Transverse colon (tissue), 4 donors: ENCODE data around the gene GLCE. TPM values are rescaled to one million over a fixed set of nuclear protein-coding genes. Genes with fewer than 3 reads are reported as not detected.
A peak's percentile ranks its signal among the peaks of the same experiment; 100 is the strongest.

Source experiments
- DNase-seq: peaks from one replicate; pipeline ENCODE4 v3.0.0-alpha.2; 2019
- H3K27ac ChIP-seq, 4 donors: fragments of 200-600 bp; sonication (generic); 2 replicates each; pipeline ENCODE4 v1.5.1; 2016 to 2018; ENCODE audit warnings: inconsistent platforms in 4 of 4
- H3K27me3 ChIP-seq: fragments of 200-600 bp; sonication (generic); 2 replicates; pipeline ENCODE4 v1.5.1; 2017; ENCODE audit warnings: inconsistent platforms
- H3K36me3 ChIP-seq, 4 donors: fragments of 200-600 bp; sonication (generic); 2 replicates each; pipeline ENCODE4 v1.5.1; 2017 to 2019; ENCODE audit warnings: inconsistent platforms in 4 of 4
- H3K4me1 ChIP-seq, 4 donors: fragments of 200-600 bp; sonication (generic); 2 replicates each; pipeline ENCODE4 v1.5.1; 2017 to 2020; ENCODE audit warnings: inconsistent platforms in 4 of 4
- H3K4me3 ChIP-seq, 4 donors: fragments of 200-600 bp; sonication (generic); 1 replicate in 1 of 4; 2 replicates in 3 of 4; pipeline versions ENCODE4 v1.5.1 to v1.6.1; 2017 to 2019; ENCODE audit warnings: inconsistent platforms in 4 of 4
- H3K9me3 ChIP-seq, 2 donors: fragments of 200-600 bp; sonication (generic); 2 replicates each; pipeline ENCODE4 v1.5.1; 2017 to 2019; ENCODE audit warnings: inconsistent platforms in 2 of 2
- EP300 ChIP-seq: sonication (generic); formaldehyde crosslinking; IDR thresholded peaks from one replicate; pipeline ENCODE4 v1.6.1; 2017; ENCODE audit warnings: antibody characterized with exemption, low read depth
- POLR2A ChIP-seq: fragments of 450-650 bp; IDR thresholded peaks from one replicate; pipeline ENCODE4 v1.6.1; 2016; ENCODE audit warnings: antibody characterized with exemption, mild to moderate bottlenecking, moderate library complexity
- POLR2AphosphoS5 ChIP-seq, 3 donors: sonication (generic); formaldehyde crosslinking; IDR thresholded peaks; one replicate each; pipeline ENCODE4 v1.6.1; 2016; ENCODE audit warnings: antibody characterized with exemption in 3 of 3
- WGBS, 2 donors: methylation state at CpG; one replicate each; pipeline ENCODE4 v1.1.5; 2018; ENCODE audit warnings: low coverage in 1 of 2; 5-methylcytosine and 5-hydroxymethylcytosine counted together
- in situ Hi-C, 4 donors: fragments of 200-750 bp; cut with MboI; loops; one replicate each; pipeline versions ENCODE4 v1.15.0 to v1.15.1; 2017; ENCODE audit warnings: low sequenced_read_pairs in 3 of 4, low pct_ligation_motif_present in 1 of 4, low pct_unique_long_range_greater_than_20kb in 1 of 4
- intact Hi-C: fragments of 100-400 bp; cut with DNase I; formaldehyde crosslinking; loops from one replicate; pipeline ENCODE4 v1.15.1; 2023; ENCODE audit warnings: low total_unique reads
- total RNA-seq, 4 donors: library from RNA; depleted of rRNA; stranded (reverse); fragments of >200 nt; gene quantifications; one replicate each; pipeline ENCODE4 v1.1.0, GENCODE V29; 2016
- TF ChIP-seq, protein P1 (sequence below), 5 experiments: fragments of 200-600 bp in 3 of 5; fragments of 450-650 bp in 2 of 5; sonication (generic) in 3 of 5; IDR thresholded peaks; 1 replicate in 2 of 5; 2 replicates in 3 of 5; pipeline ENCODE4 v1.5.1; 2016 to 2017; ENCODE audit warnings: antibody characterized with exemption in 5 of 5, inconsistent platforms in 3 of 5, mild to moderate bottlenecking in 2 of 5, moderate library complexity in 1 of 5

Gene GLCE
- total RNA-seq, 4 donors from 2014 or later = 7.9 to 38.1 (median 25.4) TPM

- TF ChIP-seq POLR2AphosphoS5 (IDR thresholded peaks at IDR 0.05) (no peak), POLR2A (no peak), EP300 (no peak)
- TF ChIP-seq, protein P1, sequence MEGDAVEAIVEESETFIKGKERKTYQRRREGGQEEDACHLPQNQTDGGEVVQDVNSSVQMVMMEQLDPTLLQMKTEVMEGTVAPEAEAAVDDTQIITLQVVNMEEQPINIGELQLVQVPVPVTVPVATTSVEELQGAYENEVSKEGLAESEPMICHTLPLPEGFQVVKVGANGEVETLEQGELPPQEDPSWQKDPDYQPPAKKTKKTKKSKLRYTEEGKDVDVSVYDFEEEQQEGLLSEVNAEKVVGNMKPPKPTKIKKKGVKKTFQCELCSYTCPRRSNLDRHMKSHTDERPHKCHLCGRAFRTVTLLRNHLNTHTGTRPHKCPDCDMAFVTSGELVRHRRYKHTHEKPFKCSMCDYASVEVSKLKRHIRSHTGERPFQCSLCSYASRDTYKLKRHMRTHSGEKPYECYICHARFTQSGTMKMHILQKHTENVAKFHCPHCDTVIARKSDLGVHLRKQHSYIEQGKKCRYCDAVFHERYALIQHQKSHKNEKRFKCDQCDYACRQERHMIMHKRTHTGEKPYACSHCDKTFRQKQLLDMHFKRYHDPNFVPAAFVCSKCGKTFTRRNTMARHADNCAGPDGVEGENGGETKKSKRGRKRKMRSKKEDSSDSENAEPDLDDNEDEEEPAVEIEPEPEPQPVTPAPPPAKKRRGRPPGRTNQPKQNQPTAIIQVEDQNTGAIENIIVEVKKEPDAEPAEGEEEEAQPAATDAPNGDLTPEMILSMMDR (IDR thresholded peaks at IDR 0.05) = no peak
- Histone ChIP-seq H3K9me3 (no peaks in the 10 kb centered on the region), H3K27ac (peak overlapping the region in 1 of 4 donors; percentile 47), H3K27me3 (no peaks in the 10 kb centered on the region), H3K4me3 (no peak overlapping the region), H3K4me1 (peaks cover 0 to 30% (median 9%) of the 10 kb centered on the region in 4 donors), H3K36me3 (no peaks in the 10 kb centered on the region)
- in situ Hi-C loops = loop anchor here in 1 of 4 donors (10.0 kb wide), 1 partner anchor 158 kb away; no protein-coding TSS in a partner anchor
- 92 to 95% methylated on average over 4 of the region's 4 CpGs for WGBS, 2 donors
- no peak for DNase-seq
- intact Hi-C loops = no loop called here
Measured at GRCh38 chr15:69223083-69223813, 62.8 kb downstream of the GLCE start.

DNA sequence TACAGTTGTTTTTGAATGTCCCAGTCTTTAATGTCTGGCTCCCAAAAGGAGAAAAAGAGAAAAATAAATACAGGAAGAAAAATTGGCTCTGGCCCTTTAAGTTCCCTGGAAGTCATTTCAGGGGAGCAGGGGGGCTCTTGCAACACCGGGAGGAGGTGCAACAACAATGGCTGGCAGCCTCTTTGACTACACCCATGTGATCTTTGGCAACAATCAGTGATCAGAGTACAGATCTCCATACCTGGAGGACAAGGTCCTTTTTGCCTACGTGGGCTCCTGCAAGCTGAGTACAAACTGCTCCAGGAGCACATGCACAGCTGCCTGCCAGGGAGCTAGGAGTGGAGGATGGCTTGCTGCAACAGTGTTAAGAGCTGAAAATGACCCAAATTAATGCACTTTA is 63.9 kb downstream of the GLCE start:
- H3K4me3 ChIP-seq = no peak overlapping the region
- in situ Hi-C loops = loop anchor here in 1 of 4 donors (10.0 kb wide), 1 partner anchor 160 kb away; no protein-coding TSS in a partner anchor
- peak; percentile 37 to 71 (median 71) for TF ChIP-seq POLR2AphosphoS5 (IDR thresholded peaks at IDR 0.05)
- TF ChIP-seq, protein P1 (IDR thresholded peaks at IDR 0.05) = no peak
- peaks cover 0 to 7% (median 2%) of the 10 kb centered on the region in 4 donors for H3K36me3 ChIP-seq
- intact Hi-C loops = no loop called here
- no peaks in the 10 kb centered on the region for H3K27me3 ChIP-seq
- H3K9me3 ChIP-seq = no peaks in the 10 kb centered on the region
- H3K27ac ChIP-seq = peak overlapping the region in 3 of 4 donors; percentile 50 to 60 (median 57)
- H3K4me1 ChIP-seq = peaks cover 0 to 30% (median 9%) of the 10 kb centered on the region in 4 donors
- DNase-seq = peak; percentile 73
- 37% methylated on average over 2 of the region's 2 CpGs; no CpG with 5 or more reads in 1 of the 2 donors for WGBS, 2 donors

- intact Hi-C loops = no loop called here
- H3K4me3 ChIP-seq = no peak overlapping the region
- peak overlapping the region in 3 of 4 donors; percentile 50 to 60 (median 57) for H3K27ac ChIP-seq
- no peaks in the 10 kb centered on the region for H3K27me3 ChIP-seq
- in situ Hi-C loops = loop anchor here in 1 of 4 donors (10.0 kb wide), 1 partner anchor 161 kb away; no protein-coding TSS in a partner anchor
- H3K4me1 ChIP-seq = peaks cover 0 to 30% (median 9%) of the 10 kb centered on the region in 4 donors
- peaks cover 0 to 7% (median 2%) of the 10 kb centered on the region in 4 donors for H3K36me3 ChIP-seq
- WGBS, 2 donors = 33 to 54% methylated on average over 2 of the region's 2 CpGs
- DNase-seq = no peak
- TF ChIP-seq, protein P1 (IDR thresholded peaks at IDR 0.05) = peak in 4 of 5 experiments; percentile 19 to 44 (median 27)
- no peak for TF ChIP-seq POLR2A
- H3K9me3 ChIP-seq = no peaks in the 10 kb centered on the region
Measured at GRCh38 chr15:69225355-69226022, 65.1 kb downstream of the GLCE start.

DNA sequence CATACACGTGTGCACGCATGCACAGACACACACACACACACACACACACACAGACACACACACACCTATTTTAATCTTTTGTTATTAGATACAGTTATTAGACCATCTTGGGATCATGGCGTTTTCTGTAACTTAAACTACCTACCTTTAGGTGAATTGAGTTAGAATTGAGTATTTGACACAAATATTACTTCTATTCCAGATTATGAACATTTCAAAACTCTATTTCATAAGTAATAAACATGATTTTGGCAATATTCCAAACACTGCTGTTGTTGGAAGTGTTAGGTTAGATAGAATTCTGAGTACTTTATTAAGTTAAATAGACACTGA is 65.6 kb downstream of the GLCE start:
- H3K4me3 ChIP-seq = no peak overlapping the region
- intact Hi-C loops = no loop called here
- WGBS, 2 donors = 42 to 44% methylated on average over 3 of the region's 3 CpGs

More for the DNA sequence above, 65.6 kb downstream of the GLCE start:
- in situ Hi-C loops = loop anchor here in 1 of 4 donors (10.0 kb wide), 1 partner anchor 161 kb away; no protein-coding TSS in a partner anchor
- TF ChIP-seq, protein P1 (IDR thresholded peaks at IDR 0.05) = peak in 1 of 5 experiments; percentile 4
- TF ChIP-seq EP300 = no peak
- no peak for TF ChIP-seq POLR2AphosphoS5 (IDR thresholded peaks at IDR 0.05)
- no peaks in the 10 kb centered on the region for H3K9me3 ChIP-seq
- peaks cover 0 to 7% (median 2%) of the 10 kb centered on the region in 4 donors for H3K36me3 ChIP-seq
- no peaks in the 10 kb centered on the region for H3K27me3 ChIP-seq
- H3K4me1 ChIP-seq = peaks cover 0 to 30% (median 9%) of the 10 kb centered on the region in 4 donors
- H3K27ac ChIP-seq = no peak overlapping the region
- DNase-seq = no peak
